Parathyroid adenoma (tissue), 2 donors: Measurements from ENCODE around the gene SMIM36.
A peak's percentile ranks its signal among the peaks of the same experiment; 100 is the strongest.
"Not testable (repeated sequence)": the region's sequence is repeated elsewhere in the genome, so short reads cannot be mapped to it uniquely, and the experiment has no call there.

ENCODE experiments used
- H2AFZ ChIP-seq: fragments of 300-600 bp; sonication (generic); one replicate; pipeline ENCODE4 v1.7.0; 2017; ENCODE audit warnings: antibody characterized with exemption, mild to moderate bottlenecking
- H3K27ac ChIP-seq: fragments of 300-600 bp; sonication (generic); one replicate; pipeline ENCODE4 v1.7.0; 2017
- H3K27me3 ChIP-seq: fragments of 300-600 bp; sonication (generic); one replicate; pipeline ENCODE4 v1.7.0; 2017; ENCODE audit warnings: low read length; ENCODE audit not compliant: control insufficient read depth, insufficient read depth
- H3K36me3 ChIP-seq: fragments of 300-600 bp; sonication (generic); one replicate; pipeline ENCODE4 v1.7.0; 2017; ENCODE audit warnings: low read length; ENCODE audit not compliant: control insufficient read depth, insufficient read depth
- H3K4me1 ChIP-seq: fragments of 300-600 bp; sonication (generic); one replicate; pipeline ENCODE4 v1.7.0; 2017; ENCODE audit warnings: control low read depth
- H3K4me2 ChIP-seq: fragments of 300-600 bp; sonication (generic); one replicate; pipeline ENCODE4 v1.7.0; 2017; ENCODE audit warnings: low read length
- H3K4me3 ChIP-seq: fragments of 300-600 bp; sonication (generic); one replicate; pipeline ENCODE4 v1.7.0; 2017; ENCODE audit warnings: low read depth, low read length
- H3K79me2 ChIP-seq: fragments of 300-600 bp; sonication (generic); one replicate; pipeline ENCODE4 v1.7.0; 2017; ENCODE audit warnings: control low read depth
- H3K9ac ChIP-seq: fragments of 300-600 bp; sonication (generic); one replicate; pipeline ENCODE4 v1.7.0; 2017; ENCODE audit warnings: mild to moderate bottlenecking
- H3K9me3 ChIP-seq: fragments of 300-600 bp; sonication (generic); one replicate; pipeline ENCODE4 v1.7.0; 2017; ENCODE audit warnings: low read length; ENCODE audit not compliant: control insufficient read depth
- CTCF ChIP-seq: fragments of 300-600 bp; sonication (generic); IDR thresholded peaks from one replicate; pipeline ENCODE4 v1.7.0; 2017; ENCODE audit warnings: antibody characterized with exemption, mild to moderate bottlenecking
- donor health status: primary hyperparathyroidism.

The SMIM36 gene

GRCh38 chr17:55466671-55467070 lies 44.6 kb downstream of the SMIM36 start:
- Histone ChIP-seq H2AFZ (peak overlapping the region; percentile 23), H3K4me2 (peak overlapping the region; percentile 14), H3K9ac (no peak overlapping the region), H3K9me3 (no peaks in the 10 kb centered on the region), H3K36me3 (no peaks in the 10 kb centered on the region), H3K4me1 (peaks cover 23% of the 10 kb centered on the region), H3K4me3 (no peak overlapping the region), H3K79me2 (no peaks in the 10 kb centered on the region), H3K27ac (no peak overlapping the region), H3K27me3 (no peaks in the 10 kb centered on the region)
- TF ChIP-seq CTCF: no peak

- Histone ChIP-seq H3K4me1 (peaks cover 23% of the 10 kb centered on the region), H2AFZ (peak overlapping the region; percentile 13), H3K27ac (peak overlapping the region; percentile 54)
- not testable (repeated sequence) for H3K79me2 ChIP-seq, H3K4me2 ChIP-seq, H3K4me3 ChIP-seq, H3K9me3 ChIP-seq, H3K27me3 ChIP-seq, H3K9ac ChIP-seq, H3K36me3 ChIP-seq
Observed at GRCh38 chr17:55465771-55466170, 45.5 kb downstream of the SMIM36 start.

- no peaks in the 10 kb centered on the region for H3K79me2 ChIP-seq
- H3K36me3 ChIP-seq: no peaks in the 10 kb centered on the region
- H3K27ac ChIP-seq: no peak overlapping the region
- H3K4me3 ChIP-seq: no peak overlapping the region
- no peak overlapping the region for H3K4me2 ChIP-seq
- no peaks in the 10 kb centered on the region for H3K27me3 ChIP-seq
- H3K9ac ChIP-seq: no peak overlapping the region
- no peak overlapping the region for H2AFZ ChIP-seq
- H3K9me3 ChIP-seq: no peaks in the 10 kb centered on the region
- no peak for TF ChIP-seq CTCF
- H3K4me1 ChIP-seq: peaks cover 23% of the 10 kb centered on the region
Observed at GRCh38 chr17:55463600-55463999, 47.7 kb downstream of the SMIM36 start.

GRCh38 chr17:55462711-55463110 lies 48.5 kb downstream of the SMIM36 start:
- no peak for TF ChIP-seq CTCF
- Histone ChIP-seq H3K27me3 (no peaks in the 10 kb centered on the region), H2AFZ (no peak overlapping the region), H3K36me3 (no peaks in the 10 kb centered on the region), H3K9ac (no peak overlapping the region), H3K4me1 (peaks cover 23% of the 10 kb centered on the region), H3K4me2 (no peak overlapping the region), H3K27ac (no peak overlapping the region), H3K9me3 (no peaks in the 10 kb centered on the region), H3K79me2 (no peaks in the 10 kb centered on the region), H3K4me3 (no peak overlapping the region)

GRCh38 chr17:55462234-55462633 lies 49.0 kb downstream of the SMIM36 start:
- no peak overlapping the region for H3K9ac ChIP-seq
- no peaks in the 10 kb centered on the region for H3K27me3 ChIP-seq
- peaks cover 23% of the 10 kb centered on the region for H3K4me1 ChIP-seq
- no peaks in the 10 kb centered on the region for H3K79me2 ChIP-seq
- H3K36me3 ChIP-seq: no peaks in the 10 kb centered on the region
- H3K9me3 ChIP-seq: no peaks in the 10 kb centered on the region
- H3K4me2 ChIP-seq: no peak overlapping the region
- no peak for TF ChIP-seq CTCF
- no peak overlapping the region for H3K4me3 ChIP-seq
- H3K27ac ChIP-seq: no peak overlapping the region
- no peak overlapping the region for H2AFZ ChIP-seq
